Fibroblast of villous mesenchyme (primary cell): ENCODE measurements around the gene QKI. TPM values are rescaled to one million over a fixed set of nuclear protein-coding genes. Genes with fewer than 3 reads are reported as not detected.

ENCODE experiments used
- DNase-seq: peaks from one replicate; pipeline ENCODE4 v3.0.0-alpha.2; 2010; ENCODE audit warnings: low read depth
- H3K4me3 ChIP-seq: 2 replicates; pipeline ENCODE4 v1.5.1; 2011; ENCODE audit warnings: low read depth, mild to moderate bottlenecking, low read length
- CTCF ChIP-seq: IDR thresholded peaks from 2 replicates; pipeline ENCODE4 v1.5.1; 2012; ENCODE audit warnings: low read depth, mild to moderate bottlenecking, low read length; ENCODE audit not compliant: insufficient read depth
- total RNA-seq: library from RNA; depleted of rRNA; stranded (reverse); fragments of >200 nt; gene quantifications from 2 replicates; pipeline ENCODE4 v1.2.3, GENCODE V29; 2012

QKI gene
- total RNA-seq: 153 and 170 TPM in 2 replicates

DNA sequence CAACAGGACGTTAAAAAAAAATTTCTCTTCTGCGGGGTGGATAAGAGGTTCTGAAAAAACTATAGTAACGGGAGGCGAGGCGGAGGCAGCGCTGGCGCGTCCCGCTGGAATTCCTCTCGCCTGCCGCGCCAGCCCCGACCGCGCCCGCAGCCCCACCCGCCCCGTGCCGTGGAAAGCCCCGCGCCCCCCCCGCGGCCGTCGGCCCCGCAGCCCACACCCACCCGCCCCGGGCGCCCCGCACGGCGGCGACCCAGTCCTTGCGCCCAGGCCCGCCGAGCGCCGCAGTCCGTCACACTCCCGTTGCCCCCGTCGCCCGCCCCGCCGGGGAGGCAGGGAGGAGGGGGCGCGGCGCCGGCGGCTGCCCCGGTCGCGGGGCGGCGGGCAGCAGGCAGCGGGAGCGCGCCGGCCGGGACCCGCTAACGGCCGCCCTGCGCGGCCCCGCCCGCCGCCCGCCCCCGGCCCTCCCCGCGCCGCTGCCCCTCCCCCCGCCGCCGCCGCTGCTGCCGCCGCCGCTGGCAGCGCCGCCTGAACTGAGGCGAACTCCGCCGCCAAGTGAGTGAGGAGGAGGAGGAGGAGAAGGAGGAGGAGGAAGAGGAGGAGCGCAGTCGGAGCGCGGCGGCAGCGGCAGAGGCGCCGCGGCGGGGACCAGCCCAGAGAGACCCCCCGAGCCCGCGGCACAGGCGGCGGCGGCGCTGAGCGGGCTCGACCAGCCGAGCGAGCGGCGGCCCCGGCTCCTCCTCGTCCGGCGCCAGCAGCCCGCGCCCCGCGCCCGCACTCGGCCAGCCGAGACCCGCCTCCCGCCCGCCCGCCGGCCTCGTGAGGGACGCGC is at the start of gene QKI:
Gene QKI, plus strand, starts transcription at position 602 of the 829 bp plus-strand sequence. CDS start 476 bp downstream, outside the sequence.
- peak; percentile 77 for DNase-seq
- peak within 1 kb of the TSS; percentile 98 for H3K4me3 ChIP-seq
- TF ChIP-seq CTCF: no peak

DNA sequence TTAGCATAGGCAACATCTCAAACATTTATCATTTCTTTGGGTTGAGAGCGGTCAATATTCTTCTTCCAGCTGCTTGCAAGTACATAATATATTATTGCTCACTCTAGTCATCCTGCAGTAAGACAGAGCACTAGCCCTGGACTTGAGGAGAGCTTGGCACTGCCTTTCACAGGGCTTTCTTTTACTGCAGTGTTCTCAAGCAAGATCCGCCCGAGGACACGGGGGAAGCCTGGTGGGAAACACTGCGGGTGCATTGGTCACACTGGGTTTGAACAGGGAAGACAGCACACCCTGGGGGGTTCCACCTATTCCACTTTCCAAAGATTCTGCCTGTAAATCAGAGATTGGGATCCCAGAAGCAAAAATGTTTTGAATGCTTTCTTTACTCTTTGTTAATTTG is 48.2 kb upstream of the QKI start:
- DNase-seq: no peak
- TF ChIP-seq CTCF: no peak
- H3K4me3 ChIP-seq: no peak overlapping the region

- no peak for TF ChIP-seq CTCF
- H3K4me3 ChIP-seq: no peak overlapping the region
- no peak for DNase-seq
Observed at GRCh38 chr6:163367497-163368183, 46.9 kb upstream of the QKI start.

- no peak for DNase-seq
- no peak for TF ChIP-seq CTCF
- no peak overlapping the region for H3K4me3 ChIP-seq
Observed at GRCh38 chr6:163369141-163369540, 45.4 kb upstream of the QKI start.

GRCh38 chr6:163369628-163370365 is 44.7 kb upstream of the QKI start:
- H3K4me3 ChIP-seq: no peak overlapping the region
- no peak for TF ChIP-seq CTCF
- no peak for DNase-seq

- no peak overlapping the region for H3K4me3 ChIP-seq
- DNase-seq: no peak
- no peak for TF ChIP-seq CTCF
Observed at GRCh38 chr6:163370464-163371117, 43.9 kb upstream of the QKI start.
